CD1c-positive myeloid dendritic cell (primary cell): ENCODE results near the gene TXNL1.
"Not testable (repeated sequence)": the region's sequence is repeated elsewhere in the genome, so short reads cannot be mapped to it uniquely, and the experiment has no call there.

Experiments
- DNase-seq: peaks from one replicate; pipeline ENCODE4 v3.0.0-alpha.2; 2016; ENCODE audit errors: extremely low spot score

The TXNL1 gene

GRCh38 chr18:56638232-56639103 lies at the start of gene TXNL1:
Gene TXNL1 (minus strand): TSS chr18:56638592. CDS start chr18:56638440, 152 bp downstream.
- DNase-seq: peak; percentile 99

- DNase-seq: no peak
Observed at GRCh38 chr18:56684277-56684676, 45.9 kb upstream of the TXNL1 start.

- DNase-seq: no peak
Observed at GRCh38 chr18:56678836-56679565, 40.6 kb upstream of the TXNL1 start.

GRCh38 chr18:56676639-56677038 lies 38.2 kb upstream of the TXNL1 start:
- DNase-seq: no peak

- no peak for DNase-seq
Observed at GRCh38 chr18:56672981-56673380, 34.6 kb upstream of the TXNL1 start.

GRCh38 chr18:56672391-56672790 lies 34.0 kb upstream of the TXNL1 start:
- DNase-seq: no peak

GRCh38 chr18:56662902-56663301 lies 24.5 kb upstream of the TXNL1 start:
- no peak for DNase-seq

- no peak for DNase-seq
Observed at GRCh38 chr18:56662502-56662901, 24.1 kb upstream of the TXNL1 start.

- DNase-seq: no peak
Observed at GRCh38 chr18:56662063-56662408, 23.6 kb upstream of the TXNL1 start.

GRCh38 chr18:56661360-56662062 lies 23.1 kb upstream of the TXNL1 start:
- no peak for DNase-seq

GRCh38 chr18:56660655-56661054 lies 22.3 kb upstream of the TXNL1 start:
- no peak for DNase-seq

GRCh38 chr18:56659111-56659510 lies 20.7 kb upstream of the TXNL1 start:
- DNase-seq: no peak

- no peak for DNase-seq
Observed at GRCh38 chr18:56658261-56658660, 19.9 kb upstream of the TXNL1 start.

- DNase-seq: not testable (repeated sequence)
Observed at GRCh38 chr18:56654280-56654679, 15.9 kb upstream of the TXNL1 start.

- peak; percentile 28 for DNase-seq
Observed at GRCh38 chr18:56652802-56653201, 14.4 kb upstream of the TXNL1 start.

GRCh38 chr18:56651771-56652092 lies 13.3 kb upstream of the TXNL1 start:
- no peak for DNase-seq

GRCh38 chr18:56650944-56651770 lies 12.8 kb upstream of the TXNL1 start, which contains the start of gene WDR7:
Gene WDR7 (plus strand): TSS chr18:56651359. CDS start chr18:56672516, 21,157 bp downstream.
- peak; percentile 98 for DNase-seq

GRCh38 chr18:56649996-56650395 lies 11.6 kb upstream of the TXNL1 start:
- DNase-seq: no peak

GRCh38 chr18:56647951-56648893 lies 9.8 kb upstream of the TXNL1 start:
- peak; percentile 53 for DNase-seq

GRCh38 chr18:56647071-56647470 lies 8.7 kb upstream of the TXNL1 start:
- DNase-seq: no peak
